Fibroblast of lung (primary cell): ENCODE measurements around the gene BID. TPM values are rescaled to one million over a fixed set of nuclear protein-coding genes. Genes with fewer than 3 reads are reported as not detected.
A peak's percentile ranks its signal among the peaks of the same experiment; 100 is the strongest.

Source experiments
- DNase-seq, 2 donors: peaks; one replicate each; pipeline versions ENCODE4 v3.0.0 to v3.0.0-alpha.2; 2010; ENCODE audit warnings: low read depth in 2 of 2
- H2AFZ ChIP-seq: 2 replicates; pipeline ENCODE4 v1.5.1; 2012; ENCODE audit warnings: low read length, control low read depth, inconsistent platforms
- H3K27ac ChIP-seq: 2 replicates; pipeline ENCODE4 v1.5.1; 2011; ENCODE audit warnings: low read length, control low read depth; ENCODE audit not compliant: insufficient read depth
- H3K27me3 ChIP-seq: 2 replicates; pipeline ENCODE4 v1.5.1; 2011; ENCODE audit warnings: mild to moderate bottlenecking, low read length; ENCODE audit not compliant: control insufficient read depth, insufficient read depth
- H3K36me3 ChIP-seq: 2 replicates; pipeline ENCODE4 v1.5.1; 2011; ENCODE audit warnings: low read length; ENCODE audit not compliant: control insufficient read depth, insufficient read depth
- H3K4me1 ChIP-seq: 2 replicates; pipeline ENCODE4 v1.5.1; 2011; ENCODE audit warnings: low read length; ENCODE audit not compliant: control insufficient read depth, insufficient read depth; ENCODE audit errors: extremely low read depth
- H3K4me2 ChIP-seq: 2 replicates; pipeline ENCODE4 v1.5.1; 2011; ENCODE audit warnings: low read length, control low read depth; ENCODE audit not compliant: insufficient read depth; ENCODE audit errors: extremely low read depth
- H3K4me3 ChIP-seq, 4 experiments: fragments of 200-600 bp in 1 of 4; sonication (generic) in 1 of 4; replicated peaks in 1 of 4; 2 replicates each; pipeline ENCODE4 v1.5.1; 2011 to 2016; ENCODE audit warnings: low read length in 4 of 4, low read depth in 3 of 4, mild to moderate bottlenecking in 3 of 4, control low read depth in 2 of 4, inconsistent platforms in 1 of 4, mixed read lengths in 1 of 4; ENCODE audit not compliant: insufficient read depth in 1 of 4; ENCODE audit errors: control extremely low read depth in 1 of 4
- H3K79me2 ChIP-seq: 2 replicates; pipeline ENCODE4 v1.5.1; 2012; ENCODE audit warnings: mild to moderate bottlenecking, low read length, inconsistent platforms; ENCODE audit not compliant: control insufficient read depth, insufficient read depth
- H3K9ac ChIP-seq: 2 replicates; pipeline ENCODE4 v1.5.1; 2011; ENCODE audit warnings: mild to moderate bottlenecking, low read length, control low read depth; ENCODE audit not compliant: insufficient read depth
- H3K9me3 ChIP-seq: 2 replicates; pipeline ENCODE4 v1.5.1; 2012; ENCODE audit warnings: low read depth, low read length; ENCODE audit not compliant: control insufficient read depth, insufficient read depth
- H4K20me1 ChIP-seq: 2 replicates; pipeline ENCODE4 v1.5.1; 2011; ENCODE audit warnings: low read length; ENCODE audit not compliant: control insufficient read depth, insufficient read depth; ENCODE audit errors: extremely low read depth
- CTCF ChIP-seq, 2 donors: IDR thresholded peaks in 1 of 2; conservative IDR thresholded peaks in 1 of 2; 1 replicate in 1 of 2; 2 replicates in 1 of 2; pipeline ENCODE4 v1.5.1; 2011 to 2012; ENCODE audit warnings: low read length in 2 of 2, control low read depth in 1 of 2, inconsistent platforms in 1 of 2, low read depth in 1 of 2, mild to moderate bottlenecking in 1 of 2
- EZH2 ChIP-seq: IDR thresholded peaks from 2 replicates; pipeline ENCODE4 v1.5.1; 2012; ENCODE audit warnings: low read length, control low read depth, mild to moderate bottlenecking; ENCODE audit errors: missing control alignments
- polyA plus RNA-seq, 2 donors: library from polyadenylated mRNA; depleted of rRNA in 1 of 2; stranded (reverse) in 1 of 2; unstranded in 1 of 2; fragments of >200 nt; gene quantifications; 2 replicates each; pipeline ENCODE4 v1.2.1, GENCODE V29; 2011 to 2012; ENCODE audit warnings: missing spikeins in 1 of 2
- total RNA-seq: library from RNA; depleted of rRNA; stranded (reverse); fragments of >200 nt; gene quantifications from 2 replicates; pipeline ENCODE4 v1.2.1, GENCODE V29; 2014

BID gene
- total and polyA plus RNA-seq, 2 donors (not counting 1 experiment from before 2014, with no cell fraction given), result 13.4 to 23.4 TPM

GRCh38 chr22:17787716-17788330, 13.6 kb upstream of the BID start:
- H3K79me2 ChIP-seq, result no peaks in the 10 kb centered on the region
- no peak overlapping the region for H3K4me2 ChIP-seq
- TF ChIP-seq CTCF (conservative IDR thresholded peaks at IDR 0.05 in 1 of 2, IDR thresholded peaks at IDR 0.05 in 1 of 2; ENCODE audit: low read depth in 1 of 2, low read length in 2 of 2), result no peak
- no peak for TF ChIP-seq EZH2

GRCh38 chr22:17787241-17787640, 13.0 kb upstream of the BID start:
- Histone ChIP-seq H3K9me3 (no peaks in the 10 kb centered on the region), H2AFZ (no peak overlapping the region), H3K4me2 (no peak overlapping the region), H3K9ac (no peak overlapping the region), H3K4me1 (no peaks in the 10 kb centered on the region), H3K27me3 (no peaks in the 10 kb centered on the region), H3K4me3 (no peak overlapping the region), H3K36me3 (peaks cover 1% of the 10 kb centered on the region), H3K79me2 (no peaks in the 10 kb centered on the region), H3K27ac (no peak overlapping the region), H4K20me1 (no peaks in the 10 kb centered on the region)
- DNase-seq, result peak in 1 of 2 donors; percentile 11
- TF ChIP-seq EZH2 (no peak), CTCF (conservative IDR thresholded peaks at IDR 0.05 in 1 of 2, IDR thresholded peaks at IDR 0.05 in 1 of 2; ENCODE audit: low read depth in 1 of 2, low read length in 2 of 2) (no peak)

More at GRCh38 chr22:17787716-17788330, 13.6 kb upstream of the BID start:
- Histone ChIP-seq H3K4me1 (no peaks in the 10 kb centered on the region), H3K9me3 (no peaks in the 10 kb centered on the region), H3K27ac (no peak overlapping the region), H4K20me1 (no peaks in the 10 kb centered on the region), H3K36me3 (peaks cover 1% of the 10 kb centered on the region), H2AFZ (no peak overlapping the region), H3K4me3 (no peak overlapping the region), H3K27me3 (no peaks in the 10 kb centered on the region), H3K9ac (no peak overlapping the region)
- DNase-seq, result no peak

- Histone ChIP-seq H3K4me1 (peaks cover 3% of the 10 kb centered on the region), H3K9me3 (no peaks in the 10 kb centered on the region), H3K9ac (no peak overlapping the region), H3K27ac (no peak overlapping the region), H3K79me2 (no peaks in the 10 kb centered on the region), H3K4me3 (no peak overlapping the region), H3K27me3 (no peaks in the 10 kb centered on the region), H3K4me2 (no peak overlapping the region), H4K20me1 (no peaks in the 10 kb centered on the region), H2AFZ (no peak overlapping the region), H3K36me3 (peaks cover 1% of the 10 kb centered on the region)
- no peak for TF ChIP-seq EZH2
- no peak for TF ChIP-seq CTCF (conservative IDR thresholded peaks at IDR 0.05 in 1 of 2, IDR thresholded peaks at IDR 0.05 in 1 of 2; ENCODE audit: low read depth in 1 of 2, low read length in 2 of 2)
- DNase-seq, result peak; percentile 25 to 34
Observed at GRCh38 chr22:17786435-17787161, 12.3 kb upstream of the BID start.
